GM12872 (cell line): ENCODE measurements around the gene RIGI.
A peak's percentile ranks its signal among the peaks of the same experiment; 100 is the strongest.

Source experiments
- TF ChIP-seq, protein P1 (sequence below): IDR thresholded peaks from 3 replicates; pipeline ENCODE4 v1.5.1; 2011; ENCODE audit warnings: low read depth, mild to moderate bottlenecking, low read length, moderate library complexity; ENCODE audit not compliant: insufficient read depth

The RIGI gene

DNA sequence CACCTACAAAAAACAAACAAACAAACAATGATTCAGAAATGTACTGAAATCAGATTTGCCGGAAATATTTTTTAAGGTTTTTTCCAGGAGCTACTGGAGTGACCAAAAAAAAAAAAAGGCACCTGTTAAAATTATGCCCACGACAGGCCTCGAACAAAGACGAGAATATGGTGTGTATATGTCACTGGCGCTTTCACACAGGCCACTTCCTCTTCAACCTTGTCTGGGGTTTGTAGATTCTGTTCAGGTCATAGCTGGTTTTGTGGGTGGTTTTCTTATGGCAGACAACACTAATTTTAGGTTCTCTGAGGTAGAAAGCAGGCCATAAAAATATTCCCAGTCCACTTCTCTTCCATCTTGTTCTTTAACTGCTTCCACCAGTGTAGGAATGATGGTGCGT lies 40.0 kb upstream of the RIGI start:
- TF ChIP-seq, protein P1, sequence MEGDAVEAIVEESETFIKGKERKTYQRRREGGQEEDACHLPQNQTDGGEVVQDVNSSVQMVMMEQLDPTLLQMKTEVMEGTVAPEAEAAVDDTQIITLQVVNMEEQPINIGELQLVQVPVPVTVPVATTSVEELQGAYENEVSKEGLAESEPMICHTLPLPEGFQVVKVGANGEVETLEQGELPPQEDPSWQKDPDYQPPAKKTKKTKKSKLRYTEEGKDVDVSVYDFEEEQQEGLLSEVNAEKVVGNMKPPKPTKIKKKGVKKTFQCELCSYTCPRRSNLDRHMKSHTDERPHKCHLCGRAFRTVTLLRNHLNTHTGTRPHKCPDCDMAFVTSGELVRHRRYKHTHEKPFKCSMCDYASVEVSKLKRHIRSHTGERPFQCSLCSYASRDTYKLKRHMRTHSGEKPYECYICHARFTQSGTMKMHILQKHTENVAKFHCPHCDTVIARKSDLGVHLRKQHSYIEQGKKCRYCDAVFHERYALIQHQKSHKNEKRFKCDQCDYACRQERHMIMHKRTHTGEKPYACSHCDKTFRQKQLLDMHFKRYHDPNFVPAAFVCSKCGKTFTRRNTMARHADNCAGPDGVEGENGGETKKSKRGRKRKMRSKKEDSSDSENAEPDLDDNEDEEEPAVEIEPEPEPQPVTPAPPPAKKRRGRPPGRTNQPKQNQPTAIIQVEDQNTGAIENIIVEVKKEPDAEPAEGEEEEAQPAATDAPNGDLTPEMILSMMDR, result no peak

DNA sequence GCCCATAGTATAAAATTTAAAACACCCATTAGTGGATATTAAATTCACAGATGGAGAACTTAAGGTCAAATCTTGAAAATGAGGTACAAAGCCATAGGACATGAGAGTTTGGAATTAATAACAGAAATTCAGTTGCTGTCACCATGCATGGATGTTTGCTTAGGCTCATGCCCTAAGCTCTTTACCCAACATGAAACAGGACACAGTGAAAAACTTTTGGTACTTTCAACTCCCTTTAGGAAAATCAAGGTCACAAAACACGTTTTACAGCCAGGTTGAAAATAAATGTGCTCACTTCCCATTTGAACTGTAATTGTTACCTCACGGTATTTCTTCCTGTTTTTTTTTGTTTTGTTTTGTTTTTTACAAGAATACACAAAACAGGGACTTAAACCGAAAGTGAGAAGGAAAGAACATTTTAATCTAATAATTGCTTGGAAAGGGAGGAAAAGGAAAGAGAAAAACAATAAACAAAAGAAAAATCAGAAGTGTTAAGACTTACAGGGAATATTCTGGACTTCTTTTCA lies 32.5 kb upstream of the RIGI start:
- TF ChIP-seq, protein P1, result no peak

GRCh38 chr9:32554591-32554990 lies 28.6 kb upstream of the RIGI start:
- TF ChIP-seq, protein P1, result no peak

GRCh38 chr9:32554107-32554506 lies 28.1 kb upstream of the RIGI start:
- TF ChIP-seq, protein P1, result no peak

DNA sequence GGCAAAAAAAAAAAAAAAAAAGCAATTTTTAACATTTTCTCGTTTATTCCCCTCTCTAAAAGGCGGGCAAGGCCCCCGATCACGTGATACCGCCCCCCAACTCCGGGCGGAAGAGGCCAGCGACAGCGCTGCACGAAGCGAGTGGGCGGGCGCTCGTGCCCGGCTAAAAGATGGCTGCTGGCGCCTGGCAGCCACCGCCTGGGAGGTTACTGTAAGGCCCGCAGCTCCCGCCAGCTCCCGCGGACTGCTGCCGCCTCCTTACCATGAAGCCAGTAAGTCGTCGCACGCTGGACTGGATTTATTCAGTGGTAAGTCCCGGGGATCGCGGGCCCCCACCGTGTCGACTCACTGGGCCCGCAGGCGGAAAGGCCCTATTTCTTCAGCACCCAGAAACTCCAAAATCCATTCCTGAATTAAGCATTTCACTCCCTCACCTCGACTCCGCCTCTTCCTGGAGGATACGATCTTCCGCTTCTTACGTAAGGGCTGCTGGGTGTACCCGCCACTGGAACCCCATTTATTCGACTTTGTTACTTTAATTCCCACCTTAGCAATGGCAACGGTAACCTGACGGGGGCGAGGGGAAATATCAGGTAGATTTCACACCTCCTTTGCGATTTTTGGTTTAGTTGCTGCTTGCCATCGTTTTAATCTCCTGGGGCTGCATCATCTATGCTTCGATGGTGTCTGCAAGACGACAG lies 26.3 kb upstream of the RIGI start, which contains the start of the genes SMIM27 and TOPORS:
SMIM27 (plus strand) TSS at position 156 of the 701 bp plus-strand sequence; CDS start at position 264, 108 bp downstream.
TOPORS (minus strand) TSS at position 415 of the 701 bp plus-strand sequence; CDS start at position 265, 150 bp downstream.
- TF ChIP-seq, protein P1, result no peak

DNA sequence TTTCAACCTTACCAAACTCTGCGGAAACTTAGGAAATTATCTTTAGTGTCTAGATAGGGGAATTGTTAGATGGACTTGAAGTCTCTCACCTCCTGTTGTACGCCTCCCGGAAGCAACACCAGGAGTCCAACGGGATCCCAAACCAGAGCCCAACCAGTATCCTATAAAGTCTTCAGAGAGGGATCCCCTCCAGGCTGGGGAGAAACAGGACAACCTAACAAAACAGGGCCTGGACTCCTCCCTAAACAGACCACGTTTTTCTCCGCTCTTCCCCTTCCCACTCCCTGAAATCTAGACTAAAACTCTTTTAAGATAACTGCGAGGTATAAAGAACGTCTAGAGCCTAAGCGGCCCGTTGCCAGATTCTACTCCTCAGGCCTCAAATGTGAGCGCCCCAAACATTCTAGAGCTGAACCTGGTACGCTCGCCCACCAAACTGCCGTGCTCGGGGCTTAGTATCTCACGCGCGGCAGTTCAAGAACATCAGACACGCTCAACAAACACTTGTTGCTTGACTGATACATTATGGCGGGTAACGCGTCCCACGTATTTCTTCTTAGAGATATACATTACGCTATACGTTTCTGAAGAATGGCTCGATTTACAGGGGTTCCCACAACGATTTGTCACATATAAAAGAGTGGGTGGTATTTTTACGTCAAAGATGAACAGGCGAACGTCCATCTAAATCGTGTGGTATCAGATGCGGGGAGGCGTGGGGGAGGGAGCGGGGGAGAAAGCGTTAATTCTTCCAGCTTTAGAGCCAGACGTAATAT lies 25.5 kb upstream of the RIGI start:
- TF ChIP-seq, protein P1, result no peak

DNA sequence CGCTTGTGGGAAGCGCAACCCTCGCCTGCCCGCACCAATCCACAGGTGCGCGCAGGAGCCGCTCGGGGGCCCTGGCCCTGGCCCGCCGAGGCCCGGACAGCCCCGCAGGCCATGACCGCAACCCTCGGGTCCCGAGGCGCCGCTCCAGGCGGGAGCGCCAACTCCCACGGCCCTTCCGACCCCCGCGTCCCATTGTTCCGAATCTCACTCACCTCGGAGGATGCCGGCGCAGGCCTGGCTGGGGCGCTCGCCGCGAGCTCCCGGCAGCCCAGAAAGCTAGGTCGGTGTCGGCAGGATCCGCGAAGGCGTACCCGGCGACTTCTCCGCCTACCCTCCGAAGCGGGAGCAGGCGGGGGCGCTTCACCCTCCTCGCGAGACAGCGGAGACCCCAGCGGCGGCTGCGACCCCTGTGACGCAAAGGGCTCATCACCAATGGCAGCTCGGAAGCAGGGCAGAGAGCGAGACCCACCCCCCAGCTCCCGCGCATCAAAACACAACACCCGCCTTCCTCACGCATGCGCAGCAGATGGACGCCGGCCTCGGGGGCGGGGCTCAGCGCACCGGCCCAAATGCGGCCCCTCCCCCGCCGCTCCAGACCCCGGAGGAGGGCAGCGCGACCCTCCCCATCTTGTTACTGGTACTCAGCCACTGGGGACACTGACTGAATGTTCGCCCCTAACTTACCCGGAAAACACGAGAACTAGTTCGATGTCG lies 24.7 kb upstream of the RIGI start:
- TF ChIP-seq, protein P1, result 0 out of 3 replicates have a peak, but pooled peaks have one; percentile 27
